ENCODE data around the gene TAF15. TPM values are rescaled to one million over a fixed set of nuclear protein-coding genes. Genes with fewer than 3 reads are reported as not detected.

The TAF15 gene
- 180 TPM for total RNA-seq (ENCODE audit: unreplicated experiment)
- long read RNA-seq, partial matches to known transcripts = 0 of 1 reads
- long read RNA-seq, other reads (novel, unspliced or antisense) = 1 of 1 reads

DNA sequence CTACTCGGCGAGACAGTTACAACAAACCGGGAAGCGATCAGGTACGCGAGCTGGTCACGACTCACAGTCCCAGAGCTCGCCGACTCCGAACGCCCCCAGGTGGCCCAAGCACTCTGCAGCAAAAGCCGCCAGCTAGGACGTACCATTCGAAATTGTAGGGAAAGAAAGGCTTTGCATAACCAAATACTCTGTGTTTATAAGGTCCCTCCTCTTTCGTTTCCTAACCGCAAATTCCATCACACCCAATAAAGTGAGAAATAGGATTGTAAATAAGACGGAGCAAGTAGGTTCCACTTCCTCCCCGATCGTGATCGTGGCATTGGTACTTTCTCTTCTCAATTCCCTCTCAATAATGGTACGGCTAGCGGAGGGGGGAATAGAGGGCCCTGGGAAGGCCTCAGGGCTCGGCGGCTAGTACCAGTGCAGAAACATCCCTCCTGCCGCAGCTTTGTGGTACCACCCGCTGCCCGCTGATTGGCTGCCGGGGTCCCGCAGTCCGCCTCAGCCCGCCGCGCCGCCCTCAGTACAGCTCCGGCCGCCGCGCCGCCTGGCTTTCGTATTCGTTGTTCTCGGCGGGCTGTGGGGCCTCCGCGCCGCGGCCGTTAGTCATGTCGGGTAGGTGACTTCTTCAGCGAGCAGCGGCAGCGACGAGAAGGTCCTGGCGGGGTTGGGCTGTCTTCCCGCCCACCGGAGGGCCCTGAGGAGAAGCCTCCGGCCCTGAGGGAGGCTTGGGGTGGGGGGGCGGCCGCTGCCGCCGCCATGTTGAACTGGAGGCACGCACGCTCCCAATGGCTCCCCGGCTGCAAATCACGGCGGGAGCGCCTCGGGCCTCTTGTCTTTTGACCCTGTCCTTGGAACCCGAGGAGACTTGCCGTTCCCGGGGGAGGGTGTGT is at the start of gene TAF15:
TAF15 (plus strand) TSS at position 523 of the 893 bp plus-strand sequence; CDS start at position 609, 86 bp downstream.
- H3K36me3 Mint-ChIP-seq (ENCODE audit: unreplicated experiment) = no peaks in the 10 kb centered on the region
- DNase-seq = peak; percentile 96
- TF ChIP-seq, protein P1, sequence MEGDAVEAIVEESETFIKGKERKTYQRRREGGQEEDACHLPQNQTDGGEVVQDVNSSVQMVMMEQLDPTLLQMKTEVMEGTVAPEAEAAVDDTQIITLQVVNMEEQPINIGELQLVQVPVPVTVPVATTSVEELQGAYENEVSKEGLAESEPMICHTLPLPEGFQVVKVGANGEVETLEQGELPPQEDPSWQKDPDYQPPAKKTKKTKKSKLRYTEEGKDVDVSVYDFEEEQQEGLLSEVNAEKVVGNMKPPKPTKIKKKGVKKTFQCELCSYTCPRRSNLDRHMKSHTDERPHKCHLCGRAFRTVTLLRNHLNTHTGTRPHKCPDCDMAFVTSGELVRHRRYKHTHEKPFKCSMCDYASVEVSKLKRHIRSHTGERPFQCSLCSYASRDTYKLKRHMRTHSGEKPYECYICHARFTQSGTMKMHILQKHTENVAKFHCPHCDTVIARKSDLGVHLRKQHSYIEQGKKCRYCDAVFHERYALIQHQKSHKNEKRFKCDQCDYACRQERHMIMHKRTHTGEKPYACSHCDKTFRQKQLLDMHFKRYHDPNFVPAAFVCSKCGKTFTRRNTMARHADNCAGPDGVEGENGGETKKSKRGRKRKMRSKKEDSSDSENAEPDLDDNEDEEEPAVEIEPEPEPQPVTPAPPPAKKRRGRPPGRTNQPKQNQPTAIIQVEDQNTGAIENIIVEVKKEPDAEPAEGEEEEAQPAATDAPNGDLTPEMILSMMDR (IDR thresholded peaks at IDR 0.05; ENCODE audit: partially characterized antibody, unreplicated experiment) = peak; percentile 51
- peaks cover 8% of the 10 kb centered on the region for H3K27me3 Mint-ChIP-seq (ENCODE audit: unreplicated experiment)
- H3K27ac Mint-ChIP-seq (ENCODE audit: unreplicated experiment) = peak within 1 kb of the TSS; percentile 99
- H3K4me1 Mint-ChIP-seq (ENCODE audit: low read depth, unreplicated experiment) = peaks cover 11% of the 10 kb centered on the region
- peak within 1 kb of the TSS; percentile 96 for H3K4me3 Mint-ChIP-seq (ENCODE audit: unreplicated experiment)
- H3K9me3 Mint-ChIP-seq (ENCODE audit: unreplicated experiment) = peaks cover 2% of the 10 kb centered on the region

- TF ChIP-seq, protein P1 (IDR thresholded peaks at IDR 0.05; ENCODE audit: partially characterized antibody, unreplicated experiment) = no peak
- peaks cover 3% of the 10 kb centered on the region for H3K27me3 Mint-ChIP-seq (ENCODE audit: unreplicated experiment)
- peaks cover 2% of the 10 kb centered on the region for H3K4me1 Mint-ChIP-seq (ENCODE audit: low read depth, unreplicated experiment)
- no peak within 1 kb of the TSS for H3K4me3 Mint-ChIP-seq (ENCODE audit: unreplicated experiment)
- peaks cover 3% of the 10 kb centered on the region for H3K36me3 Mint-ChIP-seq (ENCODE audit: unreplicated experiment)
- H3K9me3 Mint-ChIP-seq (ENCODE audit: unreplicated experiment) = peaks cover 5% of the 10 kb centered on the region
- no peak within 1 kb of the TSS for H3K27ac Mint-ChIP-seq (ENCODE audit: unreplicated experiment)
- no peak for DNase-seq
These were observed 48.7 kb upstream of the TAF15 start, which contains the start of gene C17orf50 for GRCh38 chr17:35760587-35760986. Gene C17orf50, plus strand, starts transcription at chr17:35760887. Its CDS starts 55 bp downstream, at chr17:35760942.

DNA sequence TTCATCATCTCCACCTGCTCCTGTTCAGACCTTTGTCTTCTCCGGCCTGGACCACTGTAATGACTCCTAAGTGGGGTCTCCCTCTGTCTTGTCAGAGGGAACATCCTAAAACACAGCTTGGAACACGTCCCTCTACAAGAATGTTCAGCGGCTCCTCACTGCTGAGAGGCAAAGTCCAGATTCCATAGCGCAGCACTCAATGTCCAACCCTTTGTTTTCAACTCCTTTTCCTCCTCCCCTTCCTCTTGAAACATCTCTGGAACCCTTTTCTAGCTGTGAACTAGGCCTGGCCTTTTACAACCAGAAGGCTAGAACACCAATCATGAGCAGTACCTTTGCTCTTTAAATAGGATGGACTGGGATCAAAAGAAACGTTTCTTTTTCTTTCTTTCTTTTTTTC is 47.7 kb upstream of the TAF15 start:
- Mint-ChIP-seq H3K27ac (ENCODE audit: unreplicated experiment) (no peak overlapping the region), H3K27me3 (ENCODE audit: unreplicated experiment) (peaks cover 3% of the 10 kb centered on the region), H3K4me3 (ENCODE audit: unreplicated experiment) (no peak overlapping the region), H3K4me1 (ENCODE audit: low read depth, unreplicated experiment) (peaks cover 3% of the 10 kb centered on the region), H3K36me3 (ENCODE audit: unreplicated experiment) (peaks cover 3% of the 10 kb centered on the region), H3K9me3 (ENCODE audit: unreplicated experiment) (peaks cover 5% of the 10 kb centered on the region)
- DNase-seq = no peak
- TF ChIP-seq, protein P1 (IDR thresholded peaks at IDR 0.05; ENCODE audit: partially characterized antibody, unreplicated experiment) = no peak

GRCh38 chr17:35763767-35764122 is 45.5 kb upstream of the TAF15 start:
- TF ChIP-seq, protein P1 (IDR thresholded peaks at IDR 0.05; ENCODE audit: partially characterized antibody, unreplicated experiment) = no peak
- Mint-ChIP-seq H3K27me3 (ENCODE audit: unreplicated experiment) (peaks cover 3% of the 10 kb centered on the region), H3K27ac (ENCODE audit: unreplicated experiment) (no peak overlapping the region), H3K36me3 (ENCODE audit: unreplicated experiment) (peaks cover 3% of the 10 kb centered on the region), H3K4me3 (ENCODE audit: unreplicated experiment) (peak overlapping the region; percentile 84), H3K4me1 (ENCODE audit: low read depth, unreplicated experiment) (peaks cover 3% of the 10 kb centered on the region), H3K9me3 (ENCODE audit: unreplicated experiment) (peaks cover 5% of the 10 kb centered on the region)
- DNase-seq = no peak

All from glutamatergic neuron (in vitro differentiated cells).